Fibroblast of mammary gland (primary cell): ENCODE measurements around the gene SPATA25.
"Not testable (repeated sequence)": the region's sequence is repeated elsewhere in the genome, so short reads cannot be mapped to it uniquely, and the experiment has no call there.

Experiments used
- DNase-seq: peaks from one replicate; pipeline ENCODE4 v3.0.0-alpha.2; 2010; ENCODE audit warnings: low read depth
- H3K4me3 ChIP-seq: 2 replicates; pipeline ENCODE4 v1.5.1; 2011; ENCODE audit warnings: low read depth, mild to moderate bottlenecking, low read length, moderate library complexity; ENCODE audit not compliant: control insufficient read depth
- CTCF ChIP-seq: conservative IDR thresholded peaks from 2 replicates; pipeline ENCODE4 v1.5.1; 2011; ENCODE audit warnings: low read depth, low read length, inconsistent platforms; ENCODE audit not compliant: control insufficient read depth, insufficient read depth

SPATA25 gene

GRCh38 chr20:45887346-45887715 is at the start of gene SPATA25:
TSS of gene SPATA25 (minus strand) at chr20:45887622. CDS start at chr20:45887590, 32 bp downstream.
- DNase-seq = no peak
- H3K4me3 ChIP-seq = no peak within 1 kb of the TSS
- no peak for TF ChIP-seq CTCF

- H3K4me3 ChIP-seq = peak overlapping the region; percentile 86
- no peak for TF ChIP-seq CTCF
- peak; percentile 60 for DNase-seq
Measured at GRCh38 chr20:45935416-45936046, 48.1 kb upstream of the SPATA25 start.

- peak within 1 kb of the TSS; percentile 91 for H3K4me3 ChIP-seq
- TF ChIP-seq CTCF = no peak
- DNase-seq = peak; percentile 97
Measured at GRCh38 chr20:45934586-45935415, 47.4 kb upstream of the SPATA25 start, which contains the start of gene PCIF1. TSS of gene PCIF1 (plus strand) at chr20:45934683. CDS start at chr20:45939000, 4,317 bp downstream.

- peak overlapping the region; percentile 91 for H3K4me3 ChIP-seq
- no peak for TF ChIP-seq CTCF
- DNase-seq = peak; percentile 35
Measured at GRCh38 chr20:45934046-45934585, 46.7 kb upstream of the SPATA25 start.

- peak overlapping the region; percentile 91 for H3K4me3 ChIP-seq
- DNase-seq = peak; percentile 75
Measured at GRCh38 chr20:45933266-45934045, 46.0 kb upstream of the SPATA25 start.

GRCh38 chr20:45931680-45932079 is 44.3 kb upstream of the SPATA25 start:
- DNase-seq, H3K4me3 ChIP-seq: not testable (repeated sequence)

More at GRCh38 chr20:45933266-45934045, 46.0 kb upstream of the SPATA25 start:
- peak; percentile 29 for TF ChIP-seq CTCF
